Metanephros (tissue), 1 donor: ENCODE measurements around the gene LCN12. TPM values are rescaled to one million over a fixed set of nuclear protein-coding genes. Genes with fewer than 3 reads are reported as not detected.

Experiments
- total RNA-seq: library from RNA; depleted of rRNA; stranded (reverse); fragments of >200 nt; gene quantifications from one replicate; pipeline ENCODE4 v1.2.3, GENCODE V29; 2014

The LCN12 gene
- total RNA-seq = 10.2 TPM

DNA sequence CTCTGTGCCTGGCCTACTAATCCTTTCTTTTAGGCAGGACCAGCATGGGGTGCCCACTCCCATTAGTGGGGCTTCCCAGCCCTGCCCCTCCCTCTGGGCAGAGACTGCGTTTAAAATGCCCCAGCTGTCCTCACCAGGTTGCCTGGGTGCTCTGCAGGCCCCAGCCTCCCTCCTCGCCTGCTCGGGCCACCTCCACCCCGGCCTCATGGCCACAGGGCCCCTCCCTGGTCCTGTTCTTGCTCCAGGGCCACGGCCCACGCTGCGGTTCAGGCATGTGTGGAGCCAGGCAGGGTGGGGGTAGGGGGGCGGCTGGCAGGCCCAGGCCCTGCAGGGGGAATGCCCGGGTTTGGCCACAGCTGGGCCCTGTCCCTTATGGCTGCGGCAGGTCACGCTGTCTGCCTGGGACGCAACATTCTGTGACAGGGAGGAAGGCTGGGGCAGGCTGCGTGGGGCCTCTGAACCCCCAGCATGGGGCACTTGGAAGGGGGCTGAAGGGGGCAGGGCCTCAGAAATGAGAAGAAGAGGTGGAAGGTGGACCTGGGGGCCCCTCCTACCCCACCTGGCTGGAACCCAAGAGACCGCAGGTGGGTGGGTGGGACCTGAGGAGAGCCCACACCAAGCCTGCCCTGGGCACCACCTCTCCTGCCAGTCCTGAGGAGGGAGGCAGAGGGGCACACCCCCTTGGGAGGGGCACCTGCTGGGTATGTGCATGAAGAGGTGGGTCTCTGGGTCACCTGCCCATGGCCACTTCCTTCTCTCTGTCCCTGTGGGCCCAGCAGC is at the start of gene LCN12:
Gene LCN12 (plus strand): TSS at position 733 of the 780 bp plus-strand sequence. CDS start 55 bp downstream, outside the sequence.

DNA sequence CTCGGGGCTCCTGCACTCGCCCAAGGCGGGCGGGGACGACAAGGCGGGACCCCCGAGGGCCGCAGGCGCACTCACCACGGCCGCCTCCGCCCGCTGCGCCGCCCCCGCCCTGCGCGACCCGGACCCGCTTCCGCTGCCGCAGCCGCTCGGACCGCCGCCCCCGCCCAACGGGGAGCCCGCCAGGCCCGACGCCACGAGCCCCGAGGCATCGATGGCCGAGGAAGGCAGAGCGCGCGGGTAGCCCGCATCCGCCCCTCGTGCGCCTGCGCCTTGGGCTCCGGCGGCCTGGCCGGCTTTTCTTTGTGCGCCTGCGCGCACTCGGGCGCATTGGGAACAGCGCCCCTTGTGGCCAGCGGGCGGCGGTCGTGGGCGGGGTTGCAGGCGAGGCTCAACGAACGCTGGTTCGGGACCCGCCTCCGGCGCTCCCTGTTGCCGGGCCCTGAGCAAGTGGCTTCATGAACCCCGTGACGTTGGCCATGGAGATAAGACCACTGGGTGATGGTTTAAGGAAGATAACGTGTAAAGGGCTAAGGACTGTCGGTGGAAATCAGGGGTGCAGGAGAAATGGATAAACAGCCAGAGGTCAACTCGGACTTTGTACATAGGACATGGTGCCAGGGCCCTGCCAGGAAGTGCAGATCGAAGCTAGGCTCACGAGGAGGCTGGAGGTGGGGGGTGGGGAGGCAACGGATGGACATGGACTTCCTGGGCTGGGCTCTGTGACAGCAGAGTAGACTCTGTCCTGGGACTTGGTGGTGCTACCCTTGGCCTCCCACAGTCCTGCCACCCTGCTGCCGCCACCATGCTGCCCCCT is 7.3 kb upstream of the LCN12 start, which contains the start of the genes C8G and FBXW5:
Gene C8G (plus strand): TSS at position 725 of the 814 bp plus-strand sequence. CDS start 78 bp downstream, at position 803.
Gene FBXW5 (minus strand): TSS at position 220 of the 814 bp plus-strand sequence. CDS start 655 bp downstream, outside the sequence.

GRCh38 chr9:136977223-136977622 is 25.1 kb downstream of the LCN12 start, which contains the start of gene PTGDS:
TSS of gene PTGDS (plus strand) at chr9:136977504. CDS start at chr9:136977579, 75 bp downstream.

DNA sequence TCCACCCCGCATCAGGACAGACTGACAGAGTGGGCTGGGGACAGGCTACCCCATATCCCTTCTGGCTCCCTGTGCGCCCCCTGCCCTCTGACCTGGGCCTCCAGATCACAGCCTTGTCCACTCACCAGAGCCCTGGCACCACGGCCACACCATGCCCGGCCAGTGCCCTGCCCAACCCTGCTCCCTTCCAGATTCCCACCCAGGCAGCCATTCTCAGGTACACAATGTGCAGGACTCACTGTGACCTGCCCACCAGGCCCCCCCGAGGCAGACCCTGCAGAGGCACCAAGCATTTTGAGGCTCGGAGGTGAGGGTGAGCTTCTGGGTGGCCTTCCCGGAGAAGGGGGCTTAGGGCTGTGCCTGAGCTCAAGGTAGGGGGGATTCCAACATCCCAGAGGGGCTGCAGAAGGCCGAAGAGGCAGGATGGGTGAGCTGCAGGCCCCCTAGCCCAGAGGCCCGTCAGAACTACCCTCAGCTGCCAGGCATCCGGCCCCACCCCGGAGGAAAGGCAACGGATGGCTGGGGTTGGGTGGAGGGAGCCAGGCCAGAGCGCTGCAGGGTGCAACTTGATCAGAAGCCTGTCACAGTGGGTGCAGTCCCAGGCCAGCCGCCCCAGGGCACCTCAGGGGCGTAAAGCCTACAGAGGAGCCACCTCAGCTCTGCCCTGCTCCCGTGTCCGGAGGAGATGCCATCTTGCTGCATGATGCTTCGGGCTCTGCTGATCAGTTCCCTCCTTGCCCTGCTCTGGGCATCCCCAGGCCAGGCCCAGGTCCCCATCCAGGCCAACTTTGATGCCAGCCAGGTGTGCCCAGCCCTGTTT is 30.4 kb downstream of the LCN12 start, which contains the start of gene LCNL1:
Gene LCNL1 (plus strand): TSS at position 762 of the 820 bp plus-strand sequence. CDS start 594 bp downstream, outside the sequence.

DNA sequence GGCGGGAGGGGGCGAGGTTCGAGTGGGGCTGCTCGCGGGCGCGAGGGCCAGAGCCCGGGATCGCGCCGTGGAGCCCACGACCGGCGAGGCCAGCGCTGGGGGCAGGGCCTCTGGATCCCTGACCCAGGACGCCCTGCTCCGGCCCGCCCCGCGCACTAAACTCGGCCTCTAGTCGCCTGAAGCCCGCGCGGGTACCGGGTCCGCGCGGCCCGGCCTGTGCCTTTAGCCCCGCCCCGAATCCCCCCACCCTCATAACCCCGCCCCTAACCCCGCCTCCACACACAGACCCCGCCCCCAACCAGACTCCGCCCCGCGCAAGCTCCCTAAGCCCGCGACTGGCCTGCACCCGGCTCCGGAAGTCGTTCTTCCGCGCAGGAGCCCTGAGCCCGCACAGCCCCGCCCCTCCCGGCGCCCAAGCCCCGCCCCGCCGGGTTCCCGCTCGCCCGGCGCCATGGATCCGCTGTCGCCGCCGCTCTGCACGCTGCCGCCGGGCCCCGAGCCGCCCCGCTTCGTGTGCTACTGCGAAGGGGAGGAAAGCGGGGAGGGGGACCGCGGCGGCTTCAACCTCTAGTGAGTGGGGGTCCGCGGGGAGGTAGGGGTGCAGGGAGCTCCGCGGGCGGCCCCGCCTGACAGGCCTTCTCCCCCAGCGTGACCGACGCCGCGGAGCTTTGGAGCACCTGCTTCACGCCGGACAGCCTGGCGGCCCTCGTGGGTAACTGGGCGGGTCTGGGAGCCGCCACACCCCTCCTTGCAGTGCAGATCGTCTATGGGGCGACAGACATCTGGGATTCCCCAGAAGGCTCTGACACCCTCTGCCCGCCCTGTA is 40.1 kb downstream of the LCN12 start, which contains the start of gene PAXX:
Gene PAXX (plus strand): TSS at position 430 of the 826 bp plus-strand sequence. CDS start 22 bp downstream, at position 452.

DNA sequence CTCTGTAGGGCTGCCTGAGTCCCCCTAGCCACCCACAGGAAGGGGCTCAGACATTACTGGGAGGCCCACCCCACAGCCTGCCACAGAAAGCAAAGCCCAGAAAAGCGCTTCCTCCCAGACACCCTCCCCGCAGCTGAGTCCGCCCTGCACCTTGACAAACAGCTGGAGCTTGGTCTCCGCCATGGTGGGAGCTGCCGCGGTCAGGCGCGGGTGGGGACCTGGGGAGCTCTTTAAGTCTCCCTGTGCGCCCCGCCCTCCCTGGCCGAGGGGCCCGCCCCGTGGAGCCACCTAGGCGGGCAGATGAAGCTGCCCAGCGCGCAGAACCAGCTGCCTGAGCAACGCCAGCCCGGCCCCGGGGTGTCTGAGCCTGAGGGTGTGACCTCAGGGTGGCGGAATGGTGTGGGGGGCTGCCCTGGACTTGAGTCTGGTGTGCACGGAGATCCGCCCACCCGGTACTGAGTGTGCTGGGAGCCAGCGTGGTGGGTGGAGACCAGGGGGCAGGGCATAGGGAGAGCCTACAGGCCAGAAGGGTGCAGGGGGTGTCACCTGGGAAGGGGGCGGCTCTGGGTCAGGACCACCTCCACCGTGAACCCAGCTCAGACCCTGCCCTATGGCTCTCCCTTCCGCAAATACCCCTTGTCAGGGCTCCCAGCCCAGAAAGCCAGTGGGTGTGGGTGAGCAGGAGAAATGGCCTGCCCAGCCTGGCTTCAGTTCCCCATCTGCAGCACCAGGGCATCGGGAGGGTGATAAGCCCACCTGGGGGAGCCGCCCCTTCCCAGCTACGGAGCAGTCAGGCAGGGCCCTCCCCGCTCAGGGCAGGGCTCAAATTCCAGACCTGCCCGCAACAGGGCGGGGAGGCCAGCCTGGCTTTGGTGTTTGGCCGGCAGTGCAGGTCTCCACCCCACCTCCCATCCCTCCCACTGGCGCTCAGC is 44.6 kb downstream of the LCN12 start, which contains the start of gene CLIC3:
Gene CLIC3 (minus strand): TSS at position 208 of the 932 bp plus-strand sequence. CDS start 25 bp downstream, at position 183.

Other genes starting within 250 kb of the LCN12 start
- 39.6 TPM for gene DIPK1B, start 239.7 kb upstream of the LCN12 start, total RNA-seq
- 0.47 TPM for gene LCN10, start 209.3 kb upstream of the LCN12 start, total RNA-seq
- not detected for gene LCN6, start 203.7 kb upstream of the LCN12 start, total RNA-seq
- gene LCN8, start 194.0 kb upstream of the LCN12 start, total RNA-seq = 0.82 TPM
- gene LCN15, start 187.8 kb upstream of the LCN12 start, total RNA-seq = not detected
- gene TMEM141, start 160.9 kb upstream of the LCN12 start, total RNA-seq = 58.8 TPM
- 3.1 TPM for gene CCDC183, start 155.9 kb upstream of the LCN12 start, total RNA-seq
- 44.3 TPM for gene RABL6, start 144.3 kb upstream of the LCN12 start, total RNA-seq
- 1.5 TPM for gene AJM1, start 109.8 kb upstream of the LCN12 start, total RNA-seq
- gene PHPT1, start 102.9 kb upstream of the LCN12 start, total RNA-seq = 68.5 TPM
- gene MAMDC4, start 99.9 kb upstream of the LCN12 start, total RNA-seq = 10.9 TPM
- gene EDF1, start 86.0 kb upstream of the LCN12 start, total RNA-seq = 172 TPM
- 18.9 TPM for gene TRAF2, start 65.8 kb upstream of the LCN12 start, total RNA-seq
- gene FBXW5, start 7.5 kb upstream of the LCN12 start, total RNA-seq = 87.0 TPM
- gene C8G, start 7.0 kb upstream of the LCN12 start, total RNA-seq = not detected
- 43.3 TPM for gene PTGDS, start 25.2 kb downstream of the LCN12 start, total RNA-seq
- 0.41 TPM for gene LCNL1, start 30.7 kb downstream of the LCN12 start, total RNA-seq
- gene PAXX, start 40.1 kb downstream of the LCN12 start, total RNA-seq = 28.0 TPM
- 2.5 TPM for gene CLIC3, start 44.3 kb downstream of the LCN12 start, total RNA-seq
- gene ABCA2, start 76.0 kb downstream of the LCN12 start, total RNA-seq = 39.4 TPM
- 0.35 TPM for gene FUT7, start 79.8 kb downstream of the LCN12 start, total RNA-seq
- 28.6 TPM for gene NPDC1, start 93.9 kb downstream of the LCN12 start, total RNA-seq
- gene ENTPD2, start 101.8 kb downstream of the LCN12 start, total RNA-seq = 3.6 TPM
- gene SAPCD2, start 118.3 kb downstream of the LCN12 start, total RNA-seq = 7.2 TPM
- gene UAP1L1, start 125.2 kb downstream of the LCN12 start, total RNA-seq = 11.2 TPM
- 54.5 TPM for gene MAN1B1, start 134.7 kb downstream of the LCN12 start, total RNA-seq
- gene DPP7, start 162.5 kb downstream of the LCN12 start, total RNA-seq = 20.4 TPM
- 0.47 TPM for gene GRIN1, start 186.9 kb downstream of the LCN12 start, total RNA-seq
- 0.35 TPM for gene LRRC26, start 217.8 kb downstream of the LCN12 start, total RNA-seq
- gene TMEM210, start 219.8 kb downstream of the LCN12 start, total RNA-seq = not detected
- gene ANAPC2, start 236.3 kb downstream of the LCN12 start, total RNA-seq = 44.7 TPM
- gene SSNA1, start 236.4 kb downstream of the LCN12 start, total RNA-seq = 35.3 TPM
- gene TPRN, start 248.5 kb downstream of the LCN12 start, total RNA-seq = 8.2 TPM